ENCODE data around the gene SMAD3.

DNA sequence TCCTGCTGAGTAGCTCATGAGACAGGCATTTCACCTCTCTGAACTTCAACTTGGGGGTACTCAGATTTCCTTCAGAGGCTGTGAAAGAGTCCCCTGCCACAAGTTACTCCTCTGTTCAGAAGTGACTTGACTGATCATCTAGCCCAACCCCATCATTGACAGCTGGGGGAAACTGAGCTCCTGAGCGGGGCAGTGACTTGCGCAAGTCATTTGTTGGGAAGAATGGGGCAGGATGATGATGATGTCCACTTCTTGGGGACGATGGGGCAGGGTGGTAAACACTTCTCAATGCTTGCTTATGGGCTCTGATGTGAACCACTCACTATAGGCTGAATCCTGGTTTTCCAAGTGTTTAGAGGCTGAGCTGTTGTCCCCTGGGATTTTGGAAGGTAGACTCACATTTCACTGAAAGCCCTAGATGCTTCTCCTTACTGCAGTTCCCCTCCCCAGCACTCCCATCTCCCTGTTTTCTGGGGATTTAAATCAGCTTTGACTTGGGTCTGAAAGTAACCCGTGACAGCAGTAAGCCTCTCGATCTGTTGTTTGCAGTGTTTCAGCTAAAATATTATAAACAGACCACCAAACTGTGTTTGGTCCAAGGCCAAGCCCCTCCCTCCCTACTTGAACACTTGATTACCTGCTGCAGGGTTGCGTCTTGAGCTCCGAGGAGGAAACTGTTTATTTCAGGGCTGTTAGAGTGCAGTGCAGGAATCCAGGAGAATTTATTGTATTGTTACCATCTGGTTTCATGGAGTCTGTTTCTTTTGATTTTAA is 25.1 kb downstream of the SMAD3 start:
- TF ChIP-seq FOSL1 (IDR thresholded peaks at IDR 0.05; ENCODE audit: low read depth) (no peak), POLR2A (IDR thresholded peaks at IDR 0.05; ENCODE audit: borderline replicate concordance, extremely low read depth, insufficient read depth, insufficient read length) (no peak)
- TF ChIP-seq, protein P1, sequence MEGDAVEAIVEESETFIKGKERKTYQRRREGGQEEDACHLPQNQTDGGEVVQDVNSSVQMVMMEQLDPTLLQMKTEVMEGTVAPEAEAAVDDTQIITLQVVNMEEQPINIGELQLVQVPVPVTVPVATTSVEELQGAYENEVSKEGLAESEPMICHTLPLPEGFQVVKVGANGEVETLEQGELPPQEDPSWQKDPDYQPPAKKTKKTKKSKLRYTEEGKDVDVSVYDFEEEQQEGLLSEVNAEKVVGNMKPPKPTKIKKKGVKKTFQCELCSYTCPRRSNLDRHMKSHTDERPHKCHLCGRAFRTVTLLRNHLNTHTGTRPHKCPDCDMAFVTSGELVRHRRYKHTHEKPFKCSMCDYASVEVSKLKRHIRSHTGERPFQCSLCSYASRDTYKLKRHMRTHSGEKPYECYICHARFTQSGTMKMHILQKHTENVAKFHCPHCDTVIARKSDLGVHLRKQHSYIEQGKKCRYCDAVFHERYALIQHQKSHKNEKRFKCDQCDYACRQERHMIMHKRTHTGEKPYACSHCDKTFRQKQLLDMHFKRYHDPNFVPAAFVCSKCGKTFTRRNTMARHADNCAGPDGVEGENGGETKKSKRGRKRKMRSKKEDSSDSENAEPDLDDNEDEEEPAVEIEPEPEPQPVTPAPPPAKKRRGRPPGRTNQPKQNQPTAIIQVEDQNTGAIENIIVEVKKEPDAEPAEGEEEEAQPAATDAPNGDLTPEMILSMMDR (IDR thresholded peaks at IDR 0.05 in 2 of 3, conservative IDR thresholded peaks at IDR 0.05 in 1 of 3; ENCODE audit: borderline replicate concordance in 1 of 3, insufficient read depth in 1 of 3, low read depth in 2 of 3, low read length in 2 of 3) = no peak
